IMR-90 (cell line): Measurements from ENCODE around the gene KAT6B.

ENCODE experiments used
- FOS ChIP-seq: fragments of 150-350 bp; IDR thresholded peaks from 2 replicates; pipeline ENCODE4 v1.6.1; 2016; ENCODE audit warnings: low read depth, low read length
- MAFK ChIP-seq: IDR thresholded peaks from 2 replicates; pipeline ENCODE4 v1.6.1; 2012; ENCODE audit warnings: low read depth, low read length, improper control_type of control experiment
- POLR2A ChIP-seq: IDR thresholded peaks from 2 replicates; pipeline ENCODE4 v1.6.1; 2012; ENCODE audit warnings: mild to moderate bottlenecking, low read depth, low read length
- RAD21 ChIP-seq: IDR thresholded peaks from 2 replicates; pipeline ENCODE4 v1.6.1; 2012; ENCODE audit warnings: low read length, improper control_type of control experiment
- RCOR1 ChIP-seq: IDR thresholded peaks from 2 replicates; pipeline ENCODE4 v1.6.1; 2012; ENCODE audit warnings: mild to moderate bottlenecking, low read length, improper control_type of control experiment; ENCODE audit not compliant: insufficient replicate concordance
- RFX5 ChIP-seq: IDR thresholded peaks from 2 replicates; pipeline ENCODE4 v1.8.0; 2012; ENCODE audit warnings: low read depth, mild to moderate bottlenecking, low read length, moderate library complexity
- TF ChIP-seq, protein P1 (sequence below): conservative IDR thresholded peaks from 2 replicates; pipeline ENCODE4 v1.5.1; 2012; ENCODE audit warnings: mild to moderate bottlenecking, low read depth, low read length, improper control_type of control experiment
- TF ChIP-seq, protein P2 (sequence below): fragments of 150-350 bp; IDR thresholded peaks from 2 replicates; pipeline ENCODE4 v1.6.1; 2016; ENCODE audit warnings: low read depth, mild to moderate bottlenecking, low read length, moderate library complexity, borderline replicate concordance

- TF ChIP-seq, protein P1, sequence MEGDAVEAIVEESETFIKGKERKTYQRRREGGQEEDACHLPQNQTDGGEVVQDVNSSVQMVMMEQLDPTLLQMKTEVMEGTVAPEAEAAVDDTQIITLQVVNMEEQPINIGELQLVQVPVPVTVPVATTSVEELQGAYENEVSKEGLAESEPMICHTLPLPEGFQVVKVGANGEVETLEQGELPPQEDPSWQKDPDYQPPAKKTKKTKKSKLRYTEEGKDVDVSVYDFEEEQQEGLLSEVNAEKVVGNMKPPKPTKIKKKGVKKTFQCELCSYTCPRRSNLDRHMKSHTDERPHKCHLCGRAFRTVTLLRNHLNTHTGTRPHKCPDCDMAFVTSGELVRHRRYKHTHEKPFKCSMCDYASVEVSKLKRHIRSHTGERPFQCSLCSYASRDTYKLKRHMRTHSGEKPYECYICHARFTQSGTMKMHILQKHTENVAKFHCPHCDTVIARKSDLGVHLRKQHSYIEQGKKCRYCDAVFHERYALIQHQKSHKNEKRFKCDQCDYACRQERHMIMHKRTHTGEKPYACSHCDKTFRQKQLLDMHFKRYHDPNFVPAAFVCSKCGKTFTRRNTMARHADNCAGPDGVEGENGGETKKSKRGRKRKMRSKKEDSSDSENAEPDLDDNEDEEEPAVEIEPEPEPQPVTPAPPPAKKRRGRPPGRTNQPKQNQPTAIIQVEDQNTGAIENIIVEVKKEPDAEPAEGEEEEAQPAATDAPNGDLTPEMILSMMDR: peak; percentile 24
- no peak for TF ChIP-seq POLR2A
- TF ChIP-seq, protein P2, sequence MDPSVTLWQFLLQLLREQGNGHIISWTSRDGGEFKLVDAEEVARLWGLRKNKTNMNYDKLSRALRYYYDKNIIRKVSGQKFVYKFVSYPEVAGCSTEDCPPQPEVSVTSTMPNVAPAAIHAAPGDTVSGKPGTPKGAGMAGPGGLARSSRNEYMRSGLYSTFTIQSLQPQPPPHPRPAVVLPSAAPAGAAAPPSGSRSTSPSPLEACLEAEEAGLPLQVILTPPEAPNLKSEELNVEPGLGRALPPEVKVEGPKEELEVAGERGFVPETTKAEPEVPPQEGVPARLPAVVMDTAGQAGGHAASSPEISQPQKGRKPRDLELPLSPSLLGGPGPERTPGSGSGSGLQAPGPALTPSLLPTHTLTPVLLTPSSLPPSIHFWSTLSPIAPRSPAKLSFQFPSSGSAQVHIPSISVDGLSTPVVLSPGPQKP: no peak
- TF ChIP-seq RCOR1: no peak
- TF ChIP-seq RFX5: no peak
- TF ChIP-seq MAFK: no peak
- no peak for TF ChIP-seq FOS
- TF ChIP-seq RAD21: peak; percentile 34
Observed at GRCh38 chr10:74991435-74991834, 165.0 kb downstream of the KAT6B start.
